Stimulated activated CD4-positive, alpha-beta T cell treated with anti-CD3 and anti-CD28 coated beads, Interleukin-12 subunit alpha, Interleukin-12 subunit beta, amount 100 ng/mL, for 4 hours (primary cell): ENCODE data around the gene ZNF808.
A peak's percentile ranks its signal among the peaks of the same experiment; 100 is the strongest.
"Not testable (repeated sequence)": the region's sequence is repeated elsewhere in the genome, so short reads cannot be mapped to it uniquely, and the experiment has no call there.

Experiments used
- DNase-seq: peaks from one replicate; pipeline ENCODE4 v3.0.0-alpha.2; 2020

Gene ZNF808

DNA sequence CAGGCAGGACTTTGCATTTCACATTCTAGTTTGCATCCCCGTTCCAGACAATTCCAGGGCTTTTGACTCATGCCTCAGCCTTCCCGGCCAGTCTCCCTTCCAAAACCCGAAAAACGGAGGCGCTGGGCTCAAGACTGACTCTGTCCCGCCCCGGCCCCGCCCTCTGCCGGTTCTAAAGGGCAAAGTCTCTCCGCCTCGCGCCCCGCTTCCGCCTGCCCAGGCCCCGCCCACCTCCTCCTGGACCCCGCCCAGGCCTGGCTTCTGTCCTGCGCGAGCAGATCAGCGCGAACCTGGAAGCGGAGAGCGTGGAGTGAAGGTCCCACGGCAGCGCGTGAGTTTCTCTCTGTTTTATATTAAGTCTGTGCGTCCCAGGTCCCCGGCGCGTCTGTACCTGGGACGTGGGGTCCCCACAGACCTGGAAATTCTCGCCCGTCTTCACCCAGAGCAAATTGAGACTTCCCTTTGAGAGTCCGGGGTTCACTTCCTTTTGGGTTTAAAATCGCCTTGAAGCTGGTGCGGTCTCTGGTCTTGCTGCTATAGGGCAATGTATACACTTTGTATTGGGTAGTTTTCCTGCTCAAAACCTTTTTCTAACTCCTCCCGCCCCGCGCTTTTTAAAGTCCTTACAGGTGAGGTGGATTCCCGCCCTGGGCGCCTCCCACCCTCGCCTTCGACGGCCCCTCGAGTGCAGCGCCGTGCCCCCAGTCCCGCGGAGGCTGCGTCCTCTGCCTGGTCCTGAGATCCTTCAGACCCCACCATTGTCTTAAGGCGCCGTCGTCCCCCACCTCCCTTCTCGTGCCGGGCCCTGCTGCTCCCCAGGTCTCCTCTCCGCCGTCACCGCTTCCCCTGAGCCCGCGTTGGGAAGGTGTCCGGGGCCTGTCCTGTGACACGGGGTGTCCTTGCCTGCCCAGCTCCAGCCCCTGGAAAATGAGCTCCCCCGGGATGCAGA lies 73.8 kb downstream of the ZNF808 start:
- peak; percentile 96 for DNase-seq

DNA sequence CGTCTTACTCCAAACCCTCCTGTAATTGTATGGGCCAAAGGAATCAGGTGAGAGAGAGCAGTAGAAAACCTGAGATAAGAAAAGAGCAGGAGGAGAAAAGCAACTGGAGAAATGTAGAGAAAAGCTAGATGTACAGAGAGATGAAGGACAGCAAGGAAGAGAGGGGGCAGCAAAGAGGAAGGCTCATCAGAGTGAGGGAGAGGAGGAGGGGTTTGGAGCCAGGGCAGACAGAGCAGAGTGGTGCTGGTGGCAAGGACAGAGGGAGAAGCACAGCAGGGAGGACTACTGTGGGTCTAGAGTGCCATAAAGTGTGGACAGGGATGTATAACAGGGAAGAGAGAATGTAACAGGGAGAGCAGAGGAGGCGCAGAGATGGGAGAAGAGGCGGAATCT lies 74.5 kb downstream of the ZNF808 start:
- not testable (repeated sequence) for DNase-seq

DNA sequence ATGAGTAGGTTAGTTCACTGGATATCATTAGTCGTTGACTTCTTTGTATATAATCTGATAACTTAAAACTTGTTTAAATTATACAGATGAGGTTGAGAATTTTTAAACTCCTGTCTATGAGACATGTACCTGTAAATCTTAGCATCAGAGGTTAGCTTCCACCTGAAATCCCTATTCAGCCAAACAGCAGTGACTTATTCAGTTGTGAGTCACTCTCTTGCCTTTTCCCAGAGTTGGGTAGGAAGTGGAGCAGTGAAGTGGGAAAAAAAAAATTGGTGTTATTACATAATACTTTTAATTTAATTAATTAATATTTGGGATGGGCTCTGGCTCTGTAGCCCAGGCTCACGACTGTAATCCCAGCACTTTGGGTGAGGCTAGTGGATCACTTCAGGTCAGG lies 75.5 kb downstream of the ZNF808 start:
- no peak for DNase-seq

DNA sequence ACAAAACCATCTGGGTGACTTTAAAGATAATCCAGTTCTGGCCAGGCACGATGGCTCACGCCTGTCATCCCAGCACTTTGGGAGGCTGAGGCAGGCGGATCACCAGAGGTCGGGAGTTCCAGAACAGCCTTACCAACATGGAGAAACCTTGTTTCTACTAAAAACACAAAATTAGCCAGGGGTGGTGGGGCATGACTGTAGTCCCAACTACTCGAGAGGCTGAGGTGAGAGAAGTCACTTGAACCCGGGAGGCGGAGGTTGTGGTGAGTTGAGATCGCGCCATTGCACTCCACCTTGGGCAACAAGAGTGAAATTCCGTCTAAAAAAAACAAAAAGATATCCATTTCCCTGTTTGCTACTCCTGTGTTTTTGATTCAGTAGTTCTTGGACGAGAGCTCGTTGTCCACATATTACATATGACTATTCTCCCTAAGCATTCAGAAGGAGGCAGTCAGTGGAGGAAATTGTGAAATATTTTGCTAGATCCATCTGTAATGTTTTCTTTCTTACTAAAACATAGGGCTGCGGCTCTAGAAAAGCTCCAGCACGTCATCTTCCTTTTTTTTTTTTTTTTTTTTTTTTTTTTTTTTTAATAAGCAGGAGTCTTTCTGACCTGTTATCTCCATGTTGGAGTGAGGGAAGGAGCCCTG lies 76.2 kb downstream of the ZNF808 start:
- no peak for DNase-seq
